GM21786 (cell line): ENCODE data around the gene SF3A2.
A peak's percentile ranks its signal among the peaks of the same experiment; 100 is the strongest.

Source experiments
- ATAC-seq: cut with Tn5 transposase; IDR thresholded peaks from one replicate; pipeline ENCODE4 v1.9.1; 2021; ENCODE audit not compliant: unreplicated experiment

The SF3A2 gene

DNA sequence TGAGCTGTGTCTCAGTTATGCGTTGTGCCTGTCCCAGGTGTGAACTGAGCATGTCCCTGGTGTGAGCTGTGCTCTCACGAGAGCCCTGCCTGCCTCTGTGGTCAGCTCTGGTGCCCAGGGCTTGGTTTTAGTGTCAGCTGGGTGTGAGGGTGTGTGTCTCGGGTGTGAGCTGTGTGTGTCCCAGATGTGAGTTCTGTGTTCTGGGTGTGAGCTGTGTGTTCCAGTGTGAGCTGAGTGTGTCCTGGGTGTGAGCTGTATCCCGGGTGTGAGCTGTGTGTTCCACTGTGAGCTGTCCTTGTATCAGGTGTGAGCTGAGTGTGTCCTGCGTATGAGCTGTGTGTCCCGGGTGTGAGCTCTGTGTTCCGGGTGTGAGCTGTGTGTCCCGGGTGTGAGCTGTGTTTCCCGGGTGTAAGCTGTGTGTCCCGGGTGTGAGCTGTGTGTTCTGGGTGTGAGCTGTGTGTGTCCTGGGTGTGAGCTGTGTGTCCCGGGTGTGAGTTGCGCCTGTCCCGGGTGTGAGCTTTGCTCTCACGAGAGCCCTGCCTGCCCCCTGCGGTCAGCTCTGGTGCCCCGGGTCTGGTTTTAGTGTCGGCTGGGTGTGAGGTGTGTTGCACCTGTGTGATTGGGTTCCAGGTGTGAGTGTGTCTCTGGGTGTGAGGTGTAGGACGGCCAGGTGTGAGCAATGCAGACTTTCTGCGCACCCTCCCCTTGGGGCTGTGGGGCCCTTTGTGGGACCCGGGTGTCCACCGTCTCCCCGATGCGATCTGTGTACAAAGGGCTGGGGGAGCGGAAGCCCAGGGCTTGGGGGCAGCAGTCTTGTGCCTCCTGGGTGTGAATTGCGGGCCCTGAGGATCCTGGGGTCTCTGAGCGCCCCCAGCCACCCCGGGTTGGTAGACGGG lies 52.4 kb downstream of the SF3A2 start:
- no peak for ATAC-seq

DNA sequence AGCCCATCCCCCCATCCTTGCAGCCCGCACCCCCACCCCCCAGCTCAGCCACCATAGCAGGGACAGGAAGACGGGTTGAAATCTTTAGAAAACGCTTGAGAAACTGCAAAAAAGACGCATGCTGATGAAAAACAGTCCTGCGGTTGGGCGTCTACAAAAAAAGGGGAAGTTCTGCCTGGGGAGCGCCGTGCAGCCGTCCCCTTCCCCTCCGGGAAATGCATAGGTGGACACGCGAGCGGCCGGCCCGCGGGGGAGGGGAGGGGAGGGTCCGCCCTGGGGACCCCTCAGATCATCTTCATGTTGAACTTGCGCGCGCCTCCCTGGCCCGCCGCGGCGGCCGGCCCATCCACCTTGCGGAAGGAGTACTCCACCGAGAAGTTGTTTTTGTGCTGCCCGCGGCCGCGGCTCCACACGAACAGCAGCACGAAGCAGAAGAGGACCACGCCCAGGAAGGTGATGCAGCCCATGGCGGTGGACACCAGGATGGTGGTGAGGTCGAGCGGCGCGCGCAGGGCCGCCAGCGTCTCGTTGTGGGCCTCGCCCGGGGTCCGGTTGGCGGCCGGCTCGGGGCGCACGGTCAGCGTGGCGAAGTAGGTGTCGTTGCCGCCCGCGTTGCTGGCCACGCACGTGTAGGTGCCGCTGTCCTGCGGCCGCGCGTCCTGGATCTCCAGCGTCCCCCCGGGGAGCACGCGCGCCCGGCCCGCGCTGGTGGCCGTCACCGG lies 53.3 kb downstream of the SF3A2 start:
- peak; percentile 58 for ATAC-seq

DNA sequence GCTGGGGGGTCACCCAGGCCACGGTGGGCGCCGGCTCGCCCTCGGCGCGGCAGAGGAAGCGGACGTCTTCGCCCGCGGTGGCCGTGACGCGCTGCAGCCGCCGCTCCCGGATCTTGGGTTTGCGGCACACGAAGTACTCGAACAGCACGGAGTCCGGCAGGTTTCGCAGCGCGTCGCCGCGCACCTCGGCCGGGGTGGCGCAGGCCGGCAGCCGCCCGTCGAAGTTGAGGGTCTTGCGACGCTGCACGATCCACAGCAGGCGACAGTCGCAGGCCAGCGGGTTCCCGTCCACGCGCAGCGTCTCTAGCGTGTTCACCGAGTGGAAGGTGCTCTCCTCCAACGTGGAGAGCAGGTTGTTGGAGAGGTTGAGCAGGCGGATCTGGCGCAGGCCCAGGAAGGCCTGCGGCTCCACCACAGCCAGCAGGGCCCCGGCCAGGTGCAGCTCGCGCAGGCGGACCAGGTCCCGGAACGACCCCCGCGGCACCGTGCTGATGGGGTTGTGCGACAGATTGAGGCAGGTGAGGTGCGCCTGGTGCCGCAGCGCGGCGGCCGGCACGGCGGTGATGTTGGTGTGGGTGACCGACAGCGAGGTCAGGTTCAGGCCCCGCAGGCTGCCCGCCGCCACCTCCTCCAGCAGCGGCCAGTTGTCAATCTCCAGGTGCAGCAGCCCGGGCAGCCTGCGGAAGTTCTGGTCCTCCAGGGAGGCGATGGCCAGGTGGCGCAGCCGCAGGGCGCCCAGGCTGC lies 54.0 kb downstream of the SF3A2 start:
- no peak for ATAC-seq

DNA sequence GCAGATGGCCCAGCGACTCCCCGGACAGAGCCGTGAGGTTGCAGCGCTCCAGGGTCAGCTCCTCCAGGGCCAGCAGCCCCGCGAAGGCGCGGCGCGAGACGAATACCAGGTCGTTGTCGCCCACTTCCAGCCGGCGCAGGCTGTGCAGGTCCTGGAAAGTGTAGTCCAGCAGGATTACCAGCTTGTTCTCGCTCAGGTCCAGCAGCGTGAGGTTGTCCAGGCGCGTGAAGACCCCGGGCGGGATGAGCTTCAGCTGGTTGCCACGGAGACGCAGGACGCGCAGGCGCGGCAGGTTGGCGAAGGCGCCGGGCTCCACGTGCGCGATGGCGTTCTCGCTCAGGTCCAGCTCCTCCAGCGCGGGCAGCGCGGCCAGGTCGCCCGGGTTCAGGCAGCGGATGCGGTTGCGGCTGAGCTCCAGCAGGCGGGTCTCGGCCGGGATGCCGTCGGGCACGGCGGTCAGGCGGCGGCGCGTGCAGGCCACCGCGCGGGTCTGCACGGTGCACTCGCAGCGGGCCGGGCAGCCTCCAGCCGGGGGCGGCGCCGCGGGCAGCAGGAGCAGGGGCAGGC lies 54.6 kb downstream of the SF3A2 start:
- ATAC-seq, result no peak

DNA sequence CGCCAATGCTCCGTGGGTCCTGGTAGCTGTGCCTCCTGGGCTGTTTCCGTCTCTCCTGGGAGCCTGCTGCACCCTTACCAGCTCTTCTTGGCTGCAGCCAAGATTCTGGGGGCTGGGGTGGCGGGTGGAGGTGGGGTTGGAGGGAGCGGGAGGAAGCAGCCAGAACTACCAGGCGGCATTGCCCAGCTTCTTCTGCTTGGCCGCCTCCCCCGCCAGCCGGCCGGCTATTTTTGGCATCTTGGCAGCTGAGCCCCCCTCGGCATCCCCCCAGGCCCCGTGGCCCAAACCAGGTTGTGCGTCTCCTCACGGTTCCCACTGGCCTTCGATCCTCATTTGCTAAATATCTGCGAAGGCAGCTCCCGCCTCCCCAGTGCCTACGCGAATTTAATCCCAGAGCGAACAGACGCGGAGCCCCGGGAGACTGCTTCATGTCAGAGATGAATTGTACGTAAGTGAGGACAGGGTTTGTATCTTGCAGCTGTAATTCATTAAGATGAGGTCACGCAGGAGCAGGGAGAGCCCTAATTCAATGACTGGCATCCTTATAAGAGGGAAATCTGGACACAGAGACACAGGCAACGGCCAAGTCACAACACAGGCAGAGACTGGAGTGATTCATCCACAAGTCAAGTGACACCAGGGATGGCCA lies 58.2 kb downstream of the SF3A2 start:
- no peak for ATAC-seq

DNA sequence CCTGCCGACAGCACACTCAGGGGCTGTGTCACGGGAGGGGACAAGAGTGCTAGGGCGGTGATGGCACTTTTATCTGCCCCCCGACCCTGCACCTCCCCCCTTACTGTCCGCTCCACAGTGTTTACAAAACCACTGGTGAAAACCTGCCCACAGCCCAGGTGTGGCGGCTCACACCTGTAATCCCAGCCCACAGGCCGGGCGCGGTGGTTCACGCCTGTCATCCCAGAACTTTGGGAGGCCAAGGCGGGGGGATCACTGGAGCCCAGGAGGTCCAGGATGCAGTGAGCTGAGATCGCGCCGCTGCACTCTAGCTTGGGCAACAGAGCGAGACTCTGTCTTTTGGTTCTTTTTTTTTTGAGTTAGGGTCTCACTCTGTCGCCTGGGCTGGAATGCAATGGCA lies 59.5 kb downstream of the SF3A2 start:
- ATAC-seq, result no peak
